HuH-7.5 (cell line): ENCODE results near the gene C16orf92.
A peak's percentile ranks its signal among the peaks of the same experiment; 100 is the strongest.

ENCODE experiments used
- DNase-seq: peaks from one replicate; pipeline ENCODE4 v3.0.0; 2011; ENCODE audit warnings: low spot score

Gene C16orf92

DNA sequence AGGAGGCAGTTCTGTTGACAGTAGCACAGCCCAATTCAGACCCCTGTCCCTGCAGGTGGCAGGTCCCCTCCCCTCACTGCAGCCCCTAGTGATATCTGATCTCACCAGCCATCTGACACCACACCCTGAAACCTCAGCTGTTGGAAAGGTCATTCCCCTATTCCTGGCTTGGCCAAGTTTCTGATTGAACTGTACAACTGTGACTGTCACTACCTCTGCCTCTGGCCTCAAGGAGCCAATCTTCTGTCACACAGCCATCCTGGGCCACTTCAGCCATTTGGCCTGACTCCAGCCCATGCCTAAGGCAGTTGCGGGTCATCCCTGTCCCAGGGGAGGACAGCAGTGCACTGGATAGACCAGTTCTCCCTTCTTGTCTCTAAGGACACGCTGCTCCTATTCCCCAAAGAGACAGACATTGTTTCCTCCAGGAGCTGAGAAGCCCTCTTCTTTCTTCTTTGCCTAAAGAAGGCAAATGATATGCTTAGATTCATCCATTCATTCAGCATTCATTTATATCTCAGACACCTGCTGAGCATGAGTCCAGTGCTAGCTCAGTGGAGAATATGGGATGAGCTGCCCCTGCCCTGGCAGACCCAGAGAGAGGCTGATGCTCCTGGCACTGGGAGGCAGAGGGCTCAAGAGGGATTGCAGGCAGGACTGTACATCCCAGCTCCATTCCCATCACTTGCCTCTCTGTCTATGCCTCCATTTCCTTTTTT lies 38.0 kb downstream of the C16orf92 start:
- DNase-seq, result no peak

DNA sequence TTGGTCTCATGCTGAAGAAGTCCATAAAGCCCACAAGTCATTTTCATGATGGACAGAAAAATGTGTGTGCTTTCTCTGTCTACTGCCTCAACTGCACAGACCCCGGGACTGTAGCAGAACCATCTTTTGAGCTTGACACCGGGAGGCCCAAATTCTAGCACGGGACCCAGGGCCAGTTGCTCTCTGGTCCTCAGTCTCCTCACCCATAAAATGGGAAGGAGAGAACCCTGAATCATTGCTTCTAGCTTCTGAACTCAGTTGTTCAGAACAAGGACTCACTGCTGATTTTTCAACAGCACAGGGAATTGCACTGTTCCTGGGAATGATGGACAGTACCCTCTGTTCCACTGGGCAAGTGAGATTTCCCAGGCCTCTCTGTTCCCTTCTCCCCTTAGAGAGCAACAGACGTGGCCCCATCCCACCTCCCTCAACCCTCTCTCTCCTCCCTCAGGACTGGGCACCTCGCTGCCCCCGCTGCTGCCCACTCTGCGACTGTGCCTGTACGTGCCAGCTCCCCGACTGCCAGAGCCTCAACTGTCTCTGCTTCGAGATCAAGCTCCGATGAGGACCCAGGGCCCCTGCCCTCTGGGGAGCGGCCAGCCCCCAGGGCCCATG lies 40.4 kb downstream of the C16orf92 start:
- DNase-seq, result no peak

- peak; percentile 61 for DNase-seq
Observed at GRCh38 chr16:30063893-30064728, 41.1 kb downstream of the C16orf92 start.

GRCh38 chr16:30064729-30065101 lies 41.7 kb downstream of the C16orf92 start:
- no peak for DNase-seq

- DNase-seq, result peak; percentile 86
Observed at GRCh38 chr16:30065102-30065942, 42.3 kb downstream of the C16orf92 start, which contains the start of gene ALDOA. TSS of gene ALDOA (plus strand) at chr16:30065760. CDS start at chr16:30066898, 1,138 bp downstream.

GRCh38 chr16:30065943-30066760 lies 43.2 kb downstream of the C16orf92 start:
- no peak for DNase-seq

DNA sequence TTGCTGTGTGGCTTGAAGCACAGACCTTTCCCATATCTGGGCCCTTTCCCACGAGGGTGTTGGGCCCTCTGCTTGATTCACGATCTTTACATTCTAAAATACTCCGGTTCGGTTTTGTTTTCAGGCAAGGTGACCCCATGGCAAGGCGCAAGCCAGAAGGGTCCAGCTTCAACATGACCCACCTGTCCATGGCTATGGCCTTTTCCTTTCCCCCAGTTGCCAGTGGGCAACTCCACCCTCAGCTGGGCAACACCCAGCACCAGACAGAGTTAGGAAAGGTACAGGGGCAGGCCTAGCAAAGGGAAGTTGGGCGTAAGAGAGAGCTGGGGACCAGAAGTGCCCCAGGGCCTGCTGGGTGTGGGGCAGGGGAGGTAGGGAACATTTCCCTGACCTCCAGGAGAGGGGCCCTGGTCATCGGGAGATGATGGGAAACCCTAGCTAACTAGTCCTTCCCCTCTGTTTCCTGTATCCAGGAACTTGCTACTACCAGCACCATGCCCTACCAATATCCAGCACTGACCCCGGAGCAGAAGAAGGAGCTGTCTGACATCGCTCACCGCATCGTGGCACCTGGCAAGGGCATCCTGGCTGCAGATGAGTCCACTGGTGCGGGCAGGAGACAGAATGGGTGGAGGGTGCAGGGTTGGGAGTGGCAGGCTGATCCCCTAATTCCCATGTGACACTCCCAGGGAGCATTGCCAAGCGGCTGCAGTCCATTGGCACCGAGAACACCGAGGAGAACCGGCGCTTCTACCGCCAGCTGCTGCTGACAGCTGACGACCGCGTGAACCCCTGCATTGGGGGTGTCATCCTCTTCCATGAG lies 44.0 kb downstream of the C16orf92 start:
- DNase-seq, result no peak

DNA sequence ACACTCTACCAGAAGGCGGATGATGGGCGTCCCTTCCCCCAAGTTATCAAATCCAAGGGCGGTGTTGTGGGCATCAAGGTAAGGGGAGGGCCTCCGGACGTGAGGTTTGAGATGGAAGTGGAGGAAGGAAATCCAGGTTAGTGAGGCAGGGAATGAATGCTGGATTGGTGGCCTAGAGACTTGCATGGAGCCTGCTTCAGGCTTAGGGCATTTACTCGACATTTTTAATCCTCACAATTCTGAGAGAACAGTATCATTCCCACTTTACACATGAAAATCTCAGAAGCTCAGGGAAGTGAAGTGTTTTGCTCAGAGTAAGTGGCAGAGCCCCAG lies 44.6 kb downstream of the C16orf92 start:
- DNase-seq, result no peak

DNA sequence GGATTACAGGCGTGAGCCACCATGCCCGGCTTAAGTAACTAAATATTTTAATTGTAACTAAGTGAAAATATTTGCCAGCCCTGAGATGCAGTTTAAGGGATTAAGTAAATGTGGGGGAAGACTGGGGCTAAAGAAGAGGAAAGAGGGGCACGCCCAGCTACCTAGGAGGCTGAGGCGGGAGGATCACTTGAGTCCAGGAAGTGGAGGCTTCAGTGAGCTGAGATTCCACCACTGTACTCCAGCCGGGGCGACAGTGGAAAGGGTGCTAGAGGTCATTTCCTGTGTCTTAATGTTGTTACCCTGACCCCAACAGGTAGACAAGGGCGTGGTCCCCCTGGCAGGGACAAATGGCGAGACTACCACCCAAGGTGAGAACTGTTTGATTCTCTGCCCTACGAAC lies 45.3 kb downstream of the C16orf92 start:
- no peak for DNase-seq

GRCh38 chr16:30068750-30069610 lies 46.0 kb downstream of the C16orf92 start:
- DNase-seq, result no peak

GRCh38 chr16:30069611-30070462 lies 46.8 kb downstream of the C16orf92 start:
- no peak for DNase-seq

DNA sequence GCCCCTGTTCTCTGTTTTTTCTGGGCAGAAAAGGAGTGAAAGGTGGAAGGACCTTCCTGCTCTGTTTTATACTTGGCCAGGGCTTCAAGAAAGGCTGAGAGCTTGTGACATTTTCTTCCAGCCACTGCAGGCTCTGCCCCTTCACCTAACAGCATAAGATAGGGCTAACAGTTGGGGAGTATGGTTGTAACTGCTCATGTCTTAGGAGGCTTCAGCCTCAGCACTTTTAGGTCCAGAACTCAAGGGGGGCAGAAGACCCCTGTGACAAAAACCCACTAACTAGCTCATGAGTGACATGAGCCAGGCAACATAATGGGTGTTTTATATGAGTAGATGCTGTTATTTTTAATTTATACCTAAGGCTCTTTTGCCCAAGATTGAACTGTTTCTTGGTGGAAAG lies 47.5 kb downstream of the C16orf92 start:
- DNase-seq, result no peak
